B cell (primary cell): Measurements from ENCODE around the gene MAP4K1. TPM values are rescaled to one million over a fixed set of nuclear protein-coding genes. Genes with fewer than 3 reads are reported as not detected.

Source experiments
- ATAC-seq: fragments of 200-7000 bp; cut with Tn5 transposase; one replicate; pipeline ENCODE4 v1.10.0; 2021; ENCODE audit warnings: low read depth, mild to moderate bottlenecking, moderate number of reproducible peaks, moderate library complexity
- CTCF ChIA-PET: fragments of 350-600 bp; sonication (Branson Sonifier 250); formaldehyde crosslinking; loops from one replicate; lab custom pipeline; 2021; ENCODE audit warnings: antibody characterized with exemption, inconsistent platforms; lab: Charles Lee
- POLR2A ChIA-PET: fragments of 350-600 bp; sonication (Branson Sonifier 250); formaldehyde crosslinking; loops from one replicate; lab custom pipeline; 2021; ENCODE audit warnings: antibody characterized with exemption; lab: Charles Lee
- DNase-seq: peaks from one replicate; pipeline ENCODE4 v3.0.0; 2013
- H2AFZ ChIP-seq: 2 replicates; pipeline ENCODE4 v1.6.1; 2012; ENCODE audit warnings: mild to moderate bottlenecking, low read depth, low read length; ENCODE audit not compliant: insufficient read depth, poor library complexity, severe bottlenecking
- H3K27ac ChIP-seq, 2 donors: 1 replicate in 1 of 2; 2 replicates in 1 of 2; pipeline ENCODE4 v1.5.1; 2012 to 2013; ENCODE audit warnings: low read length in 2 of 2, mild to moderate bottlenecking in 2 of 2, moderate library complexity in 1 of 2
- H3K27me3 ChIP-seq, 4 experiments: fragments of 200-600 bp in 1 of 4; sonication (generic) in 1 of 4; replicated peaks in 1 of 4; 1 replicate in 2 of 4; 2 replicates in 2 of 4; pipeline versions ENCODE4 v1.6.1 to v1.7.0; 2013 to 2016; ENCODE audit warnings: low read length in 3 of 4, mild to moderate bottlenecking in 2 of 4, mixed read lengths in 1 of 4, moderate library complexity in 1 of 4; ENCODE audit not compliant: insufficient read depth in 4 of 4, control insufficient read depth in 3 of 4; ENCODE audit errors: control extremely low read depth in 1 of 4
- H3K36me3 ChIP-seq, 2 experiments: replicated peaks in 1 of 2; 1 replicate in 1 of 2; 2 replicates in 1 of 2; pipeline versions ENCODE4 v1.6.1 to v1.7.1; 2013; ENCODE audit warnings: low read length in 1 of 2; ENCODE audit not compliant: insufficient read depth in 2 of 2, control insufficient read depth in 1 of 2; ENCODE audit errors: control extremely low read depth in 1 of 2, extremely low read depth in 1 of 2
- H3K4me1 ChIP-seq, 2 donors: fragments of 200-600 bp in 1 of 2; sonication (generic) in 1 of 2; 1 replicate in 1 of 2; 2 replicates in 1 of 2; pipeline versions ENCODE4 v1.5.1 to v1.6.1; 2013 to 2017; ENCODE audit warnings: low read length in 2 of 2; ENCODE audit not compliant: control insufficient read depth in 2 of 2, insufficient read depth in 2 of 2
- H3K4me2 ChIP-seq: replicated peaks from 2 replicates; pipeline ENCODE3; 2012; ENCODE audit warnings: mild to moderate bottlenecking, low read depth, low read length; ENCODE audit not compliant: poor library complexity, severe bottlenecking
- H3K4me3 ChIP-seq, 5 experiments: fragments of 200-600 bp in 1 of 5; sonication (generic) in 1 of 5; 1 replicate in 3 of 5; 2 replicates in 2 of 5; pipeline versions ENCODE4 v1.5.1 to v1.7.0; 2011 to 2016; ENCODE audit warnings: low read length in 4 of 5, mild to moderate bottlenecking in 4 of 5, low read depth in 2 of 5, control low read depth in 1 of 5, moderate library complexity in 1 of 5; ENCODE audit not compliant: insufficient read depth in 1 of 5; ENCODE audit errors: control extremely low read depth in 1 of 5, extremely low read depth in 1 of 5
- H3K79me2 ChIP-seq: fragments of 200-600 bp; sonication (generic); one replicate; pipeline ENCODE4 v1.6.0; 2016; ENCODE audit warnings: low read length; ENCODE audit not compliant: control insufficient read depth, insufficient read depth
- H3K9ac ChIP-seq: fragments of 200-600 bp; sonication (generic); 2 replicates; pipeline ENCODE4 v1.6.1; 2017; ENCODE audit warnings: mild to moderate bottlenecking, low read length, moderate library complexity
- H3K9me3 ChIP-seq, 3 donors: one replicate each; pipeline versions ENCODE4 v1.6.1 to v1.7.1; 2013; ENCODE audit warnings: low read length in 2 of 3; ENCODE audit not compliant: control insufficient read depth in 2 of 3, insufficient read depth in 1 of 3; ENCODE audit errors: control extremely low read depth in 1 of 3
- H4K20me1 ChIP-seq: 2 replicates; pipeline ENCODE4 v1.6.0; 2012; ENCODE audit warnings: mild to moderate bottlenecking, low read length; ENCODE audit not compliant: insufficient read depth, control insufficient read depth, poor library complexity, severe bottlenecking
- H3K27ac Mint-ChIP-seq: one replicate; pipeline ENCODE4 v1.8.0; 2021; ENCODE audit warnings: mixed read lengths
- H3K27me3 Mint-ChIP-seq: one replicate; pipeline ENCODE4 v1.8.0; 2021; ENCODE audit warnings: mixed read lengths
- H3K4me1 Mint-ChIP-seq: one replicate; pipeline ENCODE4 v1.8.0; 2021; ENCODE audit warnings: mixed read lengths
- H3K4me3 Mint-ChIP-seq: one replicate; pipeline ENCODE4 v1.8.0; 2021; ENCODE audit warnings: mixed read lengths
- H3K9me3 Mint-ChIP-seq: one replicate; pipeline ENCODE4 v1.8.0; 2022; ENCODE audit warnings: mixed read lengths; ENCODE audit not compliant: insufficient read depth
- CTCF ChIP-seq: fragments of 200-600 bp; IDR thresholded peaks from one replicate; pipeline ENCODE4 v1.8.0; 2022; ENCODE audit warnings: antibody characterized with exemption, mild to moderate bottlenecking
- EZH2 ChIP-seq: IDR thresholded peaks from 2 replicates; pipeline ENCODE4 v1.6.1; 2012; ENCODE audit warnings: borderline replicate concordance, low read depth, mild to moderate bottlenecking, moderate library complexity, low read length; ENCODE audit not compliant: insufficient read depth, poor library complexity, severe bottlenecking
- WGBS: methylation state at CpG from one replicate; pipeline ENCODE4 v1.1.5; 2013; ENCODE audit warnings: missing lambda C conversion rate; ENCODE audit not compliant: insufficient coverage; 5-methylcytosine and 5-hydroxymethylcytosine counted together
- intact Hi-C: fragments of 100-400 bp; cut with micrococcal nuclease; formaldehyde crosslinking; loops from one replicate; pipeline ENCODE4 v1.10.0; 2022
- polyA plus RNA-seq: library from polyadenylated mRNA; depleted of rRNA; stranded (reverse); fragments of >200 nt; gene quantifications from 2 replicates; pipeline ENCODE4 v1.2.3, GENCODE V29; 2012
- total RNA-seq, 2 donors: library from RNA; stranded (reverse); fragments of 120-200 nt in 1 of 2; gene quantifications; 1 replicate in 1 of 2; 2 replicates in 1 of 2; pipeline versions ENCODE4 v1.2.3 to v1.2.4, GENCODE V29; 2013 to 2022

Gene MAP4K1
- total and polyA plus RNA-seq, 2 donors (not counting 1 experiment from before 2014, with no cell fraction given) = 291 to 415 TPM

GRCh38 chr19:38647368-38647965 lies 29.7 kb upstream of the MAP4K1 start, which contains the start of gene ACTN4:
Gene ACTN4 (plus strand): TSS chr19:38647649. CDS start chr19:38647746, 97 bp downstream.
- TF ChIP-seq EZH2 = no peak
- no peak for TF ChIP-seq CTCF
- Mint-ChIP-seq H3K27ac (peak within 1 kb of the TSS; percentile 93), H3K4me1 (peaks cover 37% of the 10 kb centered on the region), H3K9me3 (no peaks in the 10 kb centered on the region), H3K4me3 (peak within 1 kb of the TSS; percentile 90), H3K27me3 (no peaks in the 10 kb centered on the region)
- H3K27ac ChIP-seq = peak within 1 kb of the TSS; percentile 40 to 68
- peak within 1 kb of the TSS; percentile 86 for H3K9ac ChIP-seq
- H3K36me3 ChIP-seq = no peaks in the 10 kb centered on the region
- peaks cover 41% of the 10 kb centered on the region for H4K20me1 ChIP-seq
- H3K4me1 ChIP-seq = peaks cover 21 to 31% of the 10 kb centered on the region in 2 donors
- WGBS = under 1% methylated on average over 77 of the region's 77 CpGs
- peak within 1 kb of the TSS; percentile 82 to 96 (median 91) for H3K4me3 ChIP-seq
- ATAC-seq (peak; percentile 94), DNase-seq (peak; percentile 100)
- H3K4me2 ChIP-seq = peak within 1 kb of the TSS; percentile 83
- H2AFZ ChIP-seq = peak within 1 kb of the TSS; percentile 82
- H3K9me3 ChIP-seq = no peaks in the 10 kb centered on the region
- CTCF ChIA-PET = interaction anchor here (0.7 to 2.2 kb wide), 13 partner anchors 9 to 283 kb away, joined by 3 to 15 read pairs (median 5); partner anchors contain the start of genes EIF3K, FAM98C, MRPS12 and PSMD8
- intact Hi-C loops = loop anchor here (1.0 to 10.0 kb wide), 9 partner anchors 10 to 283 kb away; partner anchors contain the start of genes ECH1, MRPS12, NFKBIB and PSMD8
- H3K79me2 ChIP-seq = peaks cover 50% of the 10 kb centered on the region
- POLR2A ChIA-PET = interaction anchor here (0.6 to 1.6 kb wide), 7 partner anchors 14 to 283 kb away, joined by 3 to 14 read pairs (median 4); partner anchors contain the start of genes EIF3K, MAP4K1, MRPS12 and SARS2
- H3K27me3 ChIP-seq = no peaks in the 10 kb centered on the region

- no peak overlapping the region for H3K27ac Mint-ChIP-seq
- H3K4me3 ChIP-seq = no peak overlapping the region
- intact Hi-C loops = loop anchor here (5.0 to 10.0 kb wide), 2 partner anchors 90 to 208 kb away; no protein-coding TSS in a partner anchor
- ATAC-seq (no peak), DNase-seq (no peak)
- no peaks in the 10 kb centered on the region for H3K27me3 Mint-ChIP-seq
- TF ChIP-seq EZH2 (no peak), CTCF (no peak)
- peaks cover 21% of the 10 kb centered on the region for H4K20me1 ChIP-seq
- no peak overlapping the region for H3K9ac ChIP-seq
- ChIA-PET CTCF (no interaction called here), POLR2A (interaction anchor here (0.7 kb wide), 1 partner anchor 238 kb away, joined by 9 read pairs; no protein-coding TSS in a partner anchor)
- peaks cover 13 to 25% of the 10 kb centered on the region in 2 donors for H3K4me1 ChIP-seq
- H3K4me1 Mint-ChIP-seq = peaks cover 24% of the 10 kb centered on the region
- peaks cover 23% of the 10 kb centered on the region for H3K79me2 ChIP-seq
- 98% methylated on average over 6 of the region's 8 CpGs for WGBS
- H3K9me3 Mint-ChIP-seq = no peaks in the 10 kb centered on the region
- H3K36me3 ChIP-seq = no peaks in the 10 kb centered on the region
- H3K9me3 ChIP-seq = no peaks in the 10 kb centered on the region
- no peak overlapping the region for H3K4me2 ChIP-seq
- no peak overlapping the region for H3K4me3 Mint-ChIP-seq
- no peak overlapping the region for H3K27ac ChIP-seq
- no peak overlapping the region for H2AFZ ChIP-seq
- no peaks in the 10 kb centered on the region for H3K27me3 ChIP-seq
Observed at GRCh38 chr19:38644719-38645118, 27.0 kb upstream of the MAP4K1 start.
